ENCODE results near the gene DDX5.

DNA sequence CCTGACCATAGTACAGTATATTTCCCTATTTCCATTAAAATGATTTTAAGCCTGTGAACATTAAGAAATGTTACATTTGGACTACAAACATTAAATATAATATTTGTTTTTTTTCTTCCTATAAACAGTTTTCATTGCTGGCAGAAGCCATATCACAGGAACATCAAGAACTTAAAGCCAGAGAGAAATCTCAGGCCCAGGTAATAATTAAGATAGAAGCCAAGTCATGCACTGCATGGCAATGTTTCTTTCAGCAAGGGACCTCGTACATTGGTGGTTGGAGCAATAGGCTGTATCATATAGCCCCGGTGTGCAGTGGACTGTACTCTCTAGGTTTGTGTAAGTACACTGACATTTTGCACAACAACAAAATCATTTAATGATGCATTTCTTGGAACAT, 30.8 kb upstream of the DDX5 start:
- TF ChIP-seq ZNF324 (tag by site-specific recombination; IDR thresholded peaks at IDR 0.05) (no peak), ZBTB7A (tag by site-specific recombination; IDR thresholded peaks at IDR 0.05; ENCODE audit: low read depth) (no peak), REPIN1 (tag by site-specific recombination; IDR thresholded peaks at IDR 0.05; ENCODE audit: low read depth) (no peak), ZNF548 (tag by site-specific recombination; IDR thresholded peaks at IDR 0.05) (no peak), ZNF549 (tag by site-specific recombination; IDR thresholded peaks at IDR 0.05) (no peak), HOXA7 (CRISPR knock-in tag; IDR thresholded peaks at IDR 0.05; ENCODE audit: borderline replicate concordance) (no peak), ZNF660 (tag by site-specific recombination; IDR thresholded peaks at IDR 0.05) (no peak), TCF7L2 (IDR thresholded peaks at IDR 0.05; ENCODE audit: borderline replicate concordance, low read depth, low read length) (no peak)
- TF ChIP-seq, protein P1, sequence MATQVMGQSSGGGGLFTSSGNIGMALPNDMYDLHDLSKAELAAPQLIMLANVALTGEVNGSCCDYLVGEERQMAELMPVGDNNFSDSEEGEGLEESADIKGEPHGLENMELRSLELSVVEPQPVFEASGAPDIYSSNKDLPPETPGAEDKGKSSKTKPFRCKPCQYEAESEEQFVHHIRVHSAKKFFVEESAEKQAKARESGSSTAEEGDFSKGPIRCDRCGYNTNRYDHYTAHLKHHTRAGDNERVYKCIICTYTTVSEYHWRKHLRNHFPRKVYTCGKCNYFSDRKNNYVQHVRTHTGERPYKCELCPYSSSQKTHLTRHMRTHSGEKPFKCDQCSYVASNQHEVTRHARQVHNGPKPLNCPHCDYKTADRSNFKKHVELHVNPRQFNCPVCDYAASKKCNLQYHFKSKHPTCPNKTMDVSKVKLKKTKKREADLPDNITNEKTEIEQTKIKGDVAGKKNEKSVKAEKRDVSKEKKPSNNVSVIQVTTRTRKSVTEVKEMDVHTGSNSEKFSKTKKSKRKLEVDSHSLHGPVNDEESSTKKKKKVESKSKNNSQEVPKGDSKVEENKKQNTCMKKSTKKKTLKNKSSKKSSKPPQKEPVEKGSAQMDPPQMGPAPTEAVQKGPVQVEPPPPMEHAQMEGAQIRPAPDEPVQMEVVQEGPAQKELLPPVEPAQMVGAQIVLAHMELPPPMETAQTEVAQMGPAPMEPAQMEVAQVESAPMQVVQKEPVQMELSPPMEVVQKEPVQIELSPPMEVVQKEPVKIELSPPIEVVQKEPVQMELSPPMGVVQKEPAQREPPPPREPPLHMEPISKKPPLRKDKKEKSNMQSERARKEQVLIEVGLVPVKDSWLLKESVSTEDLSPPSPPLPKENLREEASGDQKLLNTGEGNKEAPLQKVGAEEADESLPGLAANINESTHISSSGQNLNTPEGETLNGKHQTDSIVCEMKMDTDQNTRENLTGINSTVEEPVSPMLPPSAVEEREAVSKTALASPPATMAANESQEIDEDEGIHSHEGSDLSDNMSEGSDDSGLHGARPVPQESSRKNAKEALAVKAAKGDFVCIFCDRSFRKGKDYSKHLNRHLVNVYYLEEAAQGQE (tag by site-specific recombination; IDR thresholded peaks at IDR 0.05) = no peak
- TF ChIP-seq, protein P2, sequence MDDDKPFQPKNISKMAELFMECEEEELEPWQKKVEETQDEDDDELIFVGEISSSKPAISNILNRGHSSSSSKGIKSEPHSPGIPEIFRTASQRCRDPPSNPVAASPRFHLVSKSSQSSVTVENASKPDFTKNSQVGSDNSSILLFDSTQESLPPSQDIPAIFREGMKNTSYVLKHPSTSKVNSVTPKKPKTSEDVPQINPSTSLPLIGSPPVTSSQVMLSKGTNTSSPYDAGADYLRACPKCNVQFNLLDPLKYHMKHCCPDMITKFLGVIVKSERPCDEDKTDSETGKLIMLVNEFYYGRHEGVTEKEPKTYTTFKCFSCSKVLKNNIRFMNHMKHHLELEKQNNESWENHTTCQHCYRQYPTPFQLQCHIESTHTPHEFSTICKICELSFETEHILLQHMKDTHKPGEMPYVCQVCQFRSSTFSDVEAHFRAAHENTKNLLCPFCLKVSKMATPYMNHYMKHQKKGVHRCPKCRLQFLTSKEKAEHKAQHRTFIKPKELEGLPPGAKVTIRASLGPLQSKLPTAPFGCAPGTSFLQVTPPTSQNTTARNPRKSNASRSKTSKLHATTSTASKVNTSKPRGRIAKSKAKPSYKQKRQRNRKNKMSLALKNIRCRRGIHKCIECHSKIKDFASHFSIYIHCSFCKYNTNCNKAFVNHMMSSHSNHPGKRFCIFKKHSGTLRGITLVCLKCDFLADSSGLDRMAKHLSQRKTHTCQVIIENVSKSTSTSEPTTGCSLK (tag by site-specific recombination; IDR thresholded peaks at IDR 0.05) = no peak
- TF ChIP-seq, protein P3, sequence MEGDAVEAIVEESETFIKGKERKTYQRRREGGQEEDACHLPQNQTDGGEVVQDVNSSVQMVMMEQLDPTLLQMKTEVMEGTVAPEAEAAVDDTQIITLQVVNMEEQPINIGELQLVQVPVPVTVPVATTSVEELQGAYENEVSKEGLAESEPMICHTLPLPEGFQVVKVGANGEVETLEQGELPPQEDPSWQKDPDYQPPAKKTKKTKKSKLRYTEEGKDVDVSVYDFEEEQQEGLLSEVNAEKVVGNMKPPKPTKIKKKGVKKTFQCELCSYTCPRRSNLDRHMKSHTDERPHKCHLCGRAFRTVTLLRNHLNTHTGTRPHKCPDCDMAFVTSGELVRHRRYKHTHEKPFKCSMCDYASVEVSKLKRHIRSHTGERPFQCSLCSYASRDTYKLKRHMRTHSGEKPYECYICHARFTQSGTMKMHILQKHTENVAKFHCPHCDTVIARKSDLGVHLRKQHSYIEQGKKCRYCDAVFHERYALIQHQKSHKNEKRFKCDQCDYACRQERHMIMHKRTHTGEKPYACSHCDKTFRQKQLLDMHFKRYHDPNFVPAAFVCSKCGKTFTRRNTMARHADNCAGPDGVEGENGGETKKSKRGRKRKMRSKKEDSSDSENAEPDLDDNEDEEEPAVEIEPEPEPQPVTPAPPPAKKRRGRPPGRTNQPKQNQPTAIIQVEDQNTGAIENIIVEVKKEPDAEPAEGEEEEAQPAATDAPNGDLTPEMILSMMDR (tag by site-specific recombination; IDR thresholded peaks at IDR 0.05) = no peak
